Astrocyte (in vitro differentiated cells and primary cell): ENCODE measurements around the gene AGTR1. TPM values are rescaled to one million over a fixed set of nuclear protein-coding genes. Genes with fewer than 3 reads are reported as not detected.

Experiments used
- DNase-seq: peaks from one replicate; pipeline ENCODE4 v3.0.0-alpha.2; 2010; ENCODE audit warnings: low read depth
- FAIRE-seq: peaks from 2 replicates; lab custom pipeline; 2011; peaks lifted over from hg19 to GRCh38; lab: Jason Lieb, UNC
- H2AFZ ChIP-seq: 2 replicates; pipeline ENCODE4 v1.6.0; 2012; ENCODE audit warnings: low read depth, low read length, inconsistent platforms
- H3K27ac ChIP-seq: 2 replicates; pipeline ENCODE4 v1.5.1; 2011; ENCODE audit warnings: low read depth, low read length, inconsistent platforms
- H3K27me3 ChIP-seq: 2 replicates; pipeline ENCODE4 v1.6.0; 2011; ENCODE audit warnings: low read length, inconsistent platforms; ENCODE audit not compliant: insufficient read depth
- H3K36me3 ChIP-seq: 2 replicates; pipeline ENCODE4 v1.5.1; 2011; ENCODE audit warnings: low read length, inconsistent platforms; ENCODE audit not compliant: insufficient read depth
- H3K4me1 ChIP-seq: 2 replicates; pipeline ENCODE4 v1.5.1; 2011; ENCODE audit warnings: low read length, inconsistent platforms; ENCODE audit not compliant: insufficient read depth
- H3K4me2 ChIP-seq: 2 replicates; pipeline ENCODE4 v1.6.0; 2012; ENCODE audit warnings: low read length, inconsistent platforms
- H3K4me3 ChIP-seq: 2 replicates; pipeline ENCODE4 v1.5.1; 2011; ENCODE audit warnings: low read depth, mild to moderate bottlenecking, low read length, inconsistent platforms; ENCODE audit not compliant: insufficient read depth
- H3K79me2 ChIP-seq: 2 replicates; pipeline ENCODE4 v1.6.0; 2012; ENCODE audit warnings: mild to moderate bottlenecking, low read length, inconsistent platforms; ENCODE audit not compliant: insufficient read depth
- H3K9ac ChIP-seq: 2 replicates; pipeline ENCODE4 v1.6.0; 2012; ENCODE audit warnings: mild to moderate bottlenecking, low read length, inconsistent platforms
- H3K9me3 ChIP-seq: 2 replicates; pipeline ENCODE4 v1.5.1; 2012; ENCODE audit warnings: low read depth, mild to moderate bottlenecking, low read length, inconsistent platforms; ENCODE audit not compliant: insufficient read depth
- H4K20me1 ChIP-seq: 2 replicates; pipeline ENCODE4 v1.6.0; 2012; ENCODE audit warnings: low read length, inconsistent platforms; ENCODE audit not compliant: insufficient read depth
- H3K27ac Mint-ChIP-seq: one replicate; pipeline ENCODE4 v1.8.0; 2021; ENCODE audit warnings: mild to moderate bottlenecking, mixed read lengths; ENCODE audit not compliant: unreplicated experiment
- H3K27me3 Mint-ChIP-seq: one replicate; pipeline ENCODE4 v1.8.0; 2021; ENCODE audit warnings: low read depth, mixed read lengths; ENCODE audit not compliant: unreplicated experiment
- H3K36me3 Mint-ChIP-seq: one replicate; pipeline ENCODE4 v1.8.0; 2021; ENCODE audit warnings: low read depth, mixed read lengths; ENCODE audit not compliant: unreplicated experiment
- H3K4me1 Mint-ChIP-seq: one replicate; pipeline ENCODE4 v1.8.0; 2021; ENCODE audit warnings: low read depth, mixed read lengths; ENCODE audit not compliant: unreplicated experiment
- H3K4me3 Mint-ChIP-seq: one replicate; pipeline ENCODE4 v1.8.0; 2021; ENCODE audit warnings: mild to moderate bottlenecking, moderate library complexity, mixed read lengths; ENCODE audit not compliant: unreplicated experiment
- H3K9me3 Mint-ChIP-seq: one replicate; pipeline ENCODE4 v1.8.0; 2021; ENCODE audit warnings: mild to moderate bottlenecking, mixed read lengths; ENCODE audit not compliant: unreplicated experiment
- CTCF ChIP-seq: IDR thresholded peaks from 2 replicates; pipeline ENCODE4 v1.5.1; 2011; ENCODE audit warnings: low read depth, mild to moderate bottlenecking, inconsistent platforms, low read length, moderate library complexity; ENCODE audit not compliant: insufficient read depth
- EZH2 ChIP-seq: IDR thresholded peaks from 2 replicates; pipeline ENCODE4 v1.6.1; 2012; ENCODE audit warnings: mild to moderate bottlenecking, low read length, inconsistent platforms; ENCODE audit not compliant: insufficient read depth
- total RNA-seq: library from RNA; stranded (reverse); gene quantifications from 2 replicates; pipeline ENCODE4 v1.2.1, GENCODE V29; 2021

AGTR1 gene
- total RNA-seq, 1 donor from 2014 or later: 0.61 TPM

GRCh38 chr3:148755570-148755969 lies 57.9 kb downstream of the AGTR1 start:
- H3K4me3 ChIP-seq: no peak overlapping the region
- H3K4me2 ChIP-seq: no peak overlapping the region
- no peak overlapping the region for H3K27ac Mint-ChIP-seq
- H3K9ac ChIP-seq: no peak overlapping the region
- peaks cover 2% of the 10 kb centered on the region for H3K27me3 ChIP-seq
- DNase-seq: no peak
- H4K20me1 ChIP-seq: no peaks in the 10 kb centered on the region
- peaks cover 9% of the 10 kb centered on the region for H3K4me1 ChIP-seq
- TF ChIP-seq CTCF (no peak), EZH2 (no peak)
- FAIRE-seq: no peak
- H2AFZ ChIP-seq: no peak overlapping the region
- H3K9me3 ChIP-seq: no peaks in the 10 kb centered on the region
- H3K36me3 Mint-ChIP-seq: no peaks in the 10 kb centered on the region
- H3K27ac ChIP-seq: no peak overlapping the region
- H3K9me3 Mint-ChIP-seq: no peaks in the 10 kb centered on the region
- H3K79me2 ChIP-seq: no peaks in the 10 kb centered on the region
- no peaks in the 10 kb centered on the region for H3K36me3 ChIP-seq
- H3K4me3 Mint-ChIP-seq: no peak overlapping the region
- peaks cover 9% of the 10 kb centered on the region for H3K27me3 Mint-ChIP-seq
- H3K4me1 Mint-ChIP-seq: peaks cover 5% of the 10 kb centered on the region

DNA sequence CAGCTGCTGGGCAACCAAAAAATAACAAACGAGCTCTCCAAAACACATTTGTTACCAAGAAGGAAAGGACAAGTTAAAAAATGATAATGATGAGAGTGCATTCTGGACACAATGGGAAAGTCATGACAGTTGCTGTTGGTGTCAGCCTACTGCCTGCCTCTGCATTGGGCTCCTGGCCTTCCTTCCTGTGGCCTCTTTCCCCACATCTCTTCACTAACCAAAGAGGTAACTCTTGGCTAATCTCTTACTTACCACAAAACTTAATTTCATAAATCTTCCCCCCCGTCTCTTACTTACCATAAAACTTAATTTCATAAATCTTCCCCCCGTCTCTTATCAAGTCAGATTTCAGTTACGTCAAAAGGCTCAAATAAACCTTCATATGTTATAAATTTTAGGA lies 58.6 kb downstream of the AGTR1 start:
- Histone ChIP-seq H3K4me3 (no peak overlapping the region), H3K79me2 (no peaks in the 10 kb centered on the region), H3K27me3 (peaks cover 2% of the 10 kb centered on the region), H3K4me2 (no peak overlapping the region), H3K9me3 (no peaks in the 10 kb centered on the region), H3K4me1 (peaks cover 9% of the 10 kb centered on the region), H3K36me3 (no peaks in the 10 kb centered on the region), H4K20me1 (no peaks in the 10 kb centered on the region), H3K27ac (no peak overlapping the region), H3K9ac (no peak overlapping the region), H2AFZ (no peak overlapping the region)
- FAIRE-seq: no peak
- H3K36me3 Mint-ChIP-seq: no peaks in the 10 kb centered on the region
- no peak overlapping the region for H3K27ac Mint-ChIP-seq
- H3K27me3 Mint-ChIP-seq: peaks cover 9% of the 10 kb centered on the region
- H3K9me3 Mint-ChIP-seq: no peaks in the 10 kb centered on the region
- TF ChIP-seq CTCF: no peak
- DNase-seq: no peak
- H3K4me1 Mint-ChIP-seq: peaks cover 5% of the 10 kb centered on the region
- H3K4me3 Mint-ChIP-seq: no peak overlapping the region

DNA sequence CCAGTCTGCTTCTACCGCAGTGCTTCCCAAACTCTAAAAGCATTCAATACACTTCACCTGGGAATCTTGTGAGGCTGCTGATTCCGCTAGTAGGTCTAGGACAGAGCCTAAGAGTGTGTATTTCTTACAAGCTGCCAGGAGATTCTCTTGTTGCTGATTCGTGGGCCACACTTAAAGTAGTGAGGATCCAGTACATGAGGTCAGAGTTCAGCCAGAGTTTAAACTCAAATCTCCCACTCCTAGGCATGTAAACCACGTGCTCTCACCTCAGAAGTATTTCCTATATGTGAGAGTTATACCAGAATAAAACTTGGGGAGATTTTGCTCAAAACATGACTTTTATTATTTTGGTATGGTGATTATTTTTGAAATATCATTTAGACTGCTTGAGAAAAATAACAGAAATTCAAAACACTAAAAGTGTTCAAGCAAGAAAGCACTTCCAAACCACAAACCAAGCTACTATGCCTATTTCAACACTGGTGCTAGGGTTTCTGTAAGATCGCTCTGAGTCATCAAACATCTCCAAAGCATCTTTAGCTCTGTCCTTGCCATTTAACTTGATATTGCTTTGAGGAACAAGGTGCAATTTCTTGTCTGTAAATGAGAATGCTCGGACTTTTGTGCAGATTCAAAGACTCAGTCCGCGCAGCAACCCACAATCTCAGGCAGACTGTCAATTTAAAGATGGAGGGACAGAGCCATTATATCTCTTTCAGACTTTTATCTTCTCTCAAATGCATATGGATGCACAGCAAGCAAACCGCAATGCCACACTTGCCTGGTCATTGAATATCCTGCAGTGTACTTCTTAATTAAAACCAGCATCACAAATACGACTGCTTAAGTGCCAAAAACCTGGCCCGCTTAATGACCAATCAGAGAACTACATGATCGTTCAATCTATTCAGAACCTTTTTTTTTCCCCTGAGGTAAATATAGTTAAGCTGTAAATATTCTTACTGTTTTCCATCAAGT lies 59.8 kb downstream of the AGTR1 start:
- Histone ChIP-seq H3K27ac (no peak overlapping the region), H3K9ac (no peak overlapping the region), H3K27me3 (peaks cover 2% of the 10 kb centered on the region), H4K20me1 (no peaks in the 10 kb centered on the region), H3K79me2 (no peaks in the 10 kb centered on the region), H3K4me2 (peak overlapping the region; percentile 21), H3K36me3 (no peaks in the 10 kb centered on the region), H2AFZ (peak overlapping the region; percentile 7), H3K4me3 (no peak overlapping the region), H3K4me1 (peaks cover 9% of the 10 kb centered on the region), H3K9me3 (no peaks in the 10 kb centered on the region)
- DNase-seq (peak; percentile 80), FAIRE-seq (peak; percentile 78)
- no peaks in the 10 kb centered on the region for H3K9me3 Mint-ChIP-seq
- no peak for TF ChIP-seq CTCF
- no peak for TF ChIP-seq EZH2
- H3K27ac Mint-ChIP-seq: peak overlapping the region; percentile 12
- H3K4me1 Mint-ChIP-seq: peaks cover 5% of the 10 kb centered on the region
- H3K27me3 Mint-ChIP-seq: peaks cover 7% of the 10 kb centered on the region
- H3K36me3 Mint-ChIP-seq: no peaks in the 10 kb centered on the region
- H3K4me3 Mint-ChIP-seq: no peak overlapping the region
